Hindlimb muscle (tissue), 1 donor: ENCODE results near the gene APC2. TPM values are rescaled to one million over a fixed set of nuclear protein-coding genes. Genes with fewer than 3 reads are reported as not detected.
A peak's percentile ranks its signal among the peaks of the same experiment; 100 is the strongest.
"Not testable (repeated sequence)": the region's sequence is repeated elsewhere in the genome, so short reads cannot be mapped to it uniquely, and the experiment has no call there.

ENCODE experiments used
- DNase-seq: peaks from one replicate; pipeline ENCODE4 v3.0.0-alpha.2; 2013
- polyA plus RNA-seq: library from polyadenylated mRNA; unstranded; fragments of 120-200 nt; gene quantifications from one replicate; pipeline ENCODE4 v1.2.1, GENCODE V29; 2013; ENCODE audit not compliant: insufficient read length

Gene APC2
- polyA plus RNA-seq, 1 donor: 1.1 TPM

DNA sequence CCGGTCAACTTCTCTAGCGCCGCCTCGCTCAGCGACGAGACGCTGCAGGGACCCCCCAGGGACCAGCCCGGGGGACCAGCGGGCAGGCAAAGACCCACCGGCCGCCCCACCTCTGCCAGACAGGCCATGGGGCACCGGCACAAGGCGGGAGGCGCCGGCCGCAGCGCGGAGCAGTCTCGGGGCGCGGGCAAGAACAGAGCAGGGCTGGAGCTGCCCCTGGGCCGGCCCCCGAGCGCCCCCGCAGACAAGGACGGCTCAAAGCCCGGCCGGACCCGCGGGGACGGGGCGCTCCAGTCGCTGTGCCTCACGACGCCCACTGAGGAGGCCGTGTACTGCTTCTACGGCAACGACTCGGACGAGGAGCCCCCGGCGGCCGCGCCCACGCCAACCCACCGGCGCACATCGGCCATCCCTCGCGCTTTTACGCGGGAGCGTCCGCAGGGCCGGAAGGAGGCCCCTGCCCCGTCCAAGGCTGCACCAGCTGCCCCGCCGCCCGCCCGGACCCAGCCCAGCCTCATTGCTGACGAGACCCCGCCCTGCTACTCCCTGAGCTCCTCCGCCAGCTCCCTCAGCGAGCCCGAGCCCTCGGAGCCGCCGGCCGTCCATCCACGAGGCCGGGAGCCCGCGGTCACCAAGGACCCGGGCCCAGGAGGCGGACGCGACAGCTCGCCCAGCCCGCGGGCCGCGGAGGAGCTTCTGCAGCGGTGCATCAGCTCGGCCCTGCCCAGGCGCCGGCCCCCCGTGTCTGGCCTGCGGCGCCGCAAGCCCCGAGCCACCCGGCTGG lies 17.8 kb downstream of the APC2 start:
- no peak for DNase-seq

DNA sequence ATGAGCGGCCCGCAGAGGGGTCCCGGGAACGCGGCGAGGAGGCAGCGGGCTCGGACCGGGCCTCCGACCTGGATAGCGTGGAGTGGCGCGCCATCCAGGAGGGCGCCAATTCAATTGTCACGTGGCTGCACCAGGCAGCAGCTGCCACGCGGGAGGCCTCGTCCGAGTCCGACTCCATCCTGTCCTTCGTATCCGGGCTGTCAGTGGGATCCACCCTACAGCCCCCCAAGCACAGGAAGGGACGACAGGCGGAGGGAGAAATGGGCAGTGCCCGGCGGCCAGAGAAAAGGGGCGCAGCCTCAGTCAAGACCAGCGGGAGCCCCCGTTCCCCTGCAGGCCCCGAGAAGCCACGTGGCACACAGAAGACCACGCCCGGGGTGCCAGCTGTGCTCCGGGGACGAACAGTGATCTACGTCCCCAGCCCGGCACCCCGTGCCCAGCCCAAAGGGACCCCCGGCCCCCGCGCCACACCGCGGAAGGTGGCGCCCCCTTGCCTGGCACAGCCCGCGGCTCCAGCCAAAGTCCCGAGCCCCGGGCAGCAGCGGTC lies 18.4 kb downstream of the APC2 start:
- DNase-seq: no peak

DNA sequence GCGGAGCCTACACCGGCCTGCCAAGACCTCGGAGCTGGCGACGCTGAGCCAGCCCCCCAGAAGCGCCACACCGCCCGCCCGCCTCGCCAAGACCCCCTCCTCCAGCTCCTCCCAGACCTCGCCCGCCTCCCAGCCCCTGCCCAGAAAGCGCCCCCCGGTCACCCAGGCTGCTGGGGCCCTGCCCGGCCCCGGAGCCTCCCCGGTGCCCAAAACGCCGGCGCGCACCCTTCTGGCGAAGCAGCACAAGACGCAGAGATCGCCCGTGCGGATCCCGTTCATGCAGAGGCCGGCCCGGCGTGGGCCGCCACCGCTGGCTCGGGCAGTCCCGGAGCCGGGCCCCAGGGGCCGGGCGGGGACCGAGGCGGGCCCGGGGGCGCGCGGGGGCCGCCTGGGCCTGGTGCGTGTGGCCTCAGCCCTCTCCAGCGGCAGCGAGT lies 18.9 kb downstream of the APC2 start:
- DNase-seq: no peak

DNA sequence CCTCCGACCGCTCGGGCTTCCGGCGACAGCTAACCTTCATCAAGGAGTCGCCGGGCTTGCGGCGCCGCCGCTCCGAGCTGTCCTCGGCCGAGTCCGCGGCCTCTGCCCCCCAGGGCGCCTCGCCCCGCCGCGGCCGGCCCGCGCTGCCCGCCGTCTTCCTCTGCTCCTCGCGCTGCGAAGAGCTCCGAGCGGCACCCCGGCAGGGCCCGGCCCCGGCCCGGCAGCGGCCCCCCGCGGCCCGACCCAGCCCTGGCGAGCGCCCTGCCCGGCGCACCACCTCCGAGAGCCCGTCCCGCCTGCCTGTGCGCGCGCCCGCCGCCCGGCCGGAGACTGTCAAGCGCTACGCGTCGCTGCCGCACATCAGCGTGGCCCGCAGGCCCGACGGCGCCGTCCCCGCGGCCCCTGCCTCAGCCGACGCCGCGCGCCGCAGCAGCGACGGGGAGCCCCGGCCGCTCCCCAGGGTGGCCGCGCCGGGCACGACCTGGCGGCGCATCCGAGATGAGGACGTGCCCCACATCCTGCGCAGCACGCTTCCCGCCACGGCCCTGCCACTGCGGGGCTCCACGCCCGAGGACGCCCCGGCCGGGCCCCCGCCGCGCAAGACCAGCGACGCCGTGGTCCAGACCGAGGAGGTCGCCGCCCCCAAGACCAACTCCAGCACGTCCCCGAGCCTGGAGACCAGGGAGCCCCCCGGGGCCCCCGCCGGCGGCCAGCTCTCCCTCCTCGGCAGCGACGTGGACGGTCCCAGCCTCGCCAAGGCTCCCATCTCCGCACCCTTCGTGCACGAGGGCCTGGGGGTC lies 19.5 kb downstream of the APC2 start:
- DNase-seq: no peak

DNA sequence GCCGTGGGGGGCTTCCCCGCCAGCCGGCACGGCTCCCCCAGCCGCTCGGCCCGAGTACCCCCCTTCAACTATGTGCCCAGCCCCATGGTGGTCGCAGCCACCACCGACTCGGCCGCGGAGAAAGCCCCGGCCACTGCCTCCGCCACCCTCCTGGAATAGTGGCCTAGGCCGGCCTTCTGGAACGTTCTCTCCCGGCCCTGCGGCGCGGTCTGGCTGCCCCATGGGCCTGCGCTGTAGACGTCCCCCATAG lies 20.1 kb downstream of the APC2 start:
- DNase-seq: no peak

DNA sequence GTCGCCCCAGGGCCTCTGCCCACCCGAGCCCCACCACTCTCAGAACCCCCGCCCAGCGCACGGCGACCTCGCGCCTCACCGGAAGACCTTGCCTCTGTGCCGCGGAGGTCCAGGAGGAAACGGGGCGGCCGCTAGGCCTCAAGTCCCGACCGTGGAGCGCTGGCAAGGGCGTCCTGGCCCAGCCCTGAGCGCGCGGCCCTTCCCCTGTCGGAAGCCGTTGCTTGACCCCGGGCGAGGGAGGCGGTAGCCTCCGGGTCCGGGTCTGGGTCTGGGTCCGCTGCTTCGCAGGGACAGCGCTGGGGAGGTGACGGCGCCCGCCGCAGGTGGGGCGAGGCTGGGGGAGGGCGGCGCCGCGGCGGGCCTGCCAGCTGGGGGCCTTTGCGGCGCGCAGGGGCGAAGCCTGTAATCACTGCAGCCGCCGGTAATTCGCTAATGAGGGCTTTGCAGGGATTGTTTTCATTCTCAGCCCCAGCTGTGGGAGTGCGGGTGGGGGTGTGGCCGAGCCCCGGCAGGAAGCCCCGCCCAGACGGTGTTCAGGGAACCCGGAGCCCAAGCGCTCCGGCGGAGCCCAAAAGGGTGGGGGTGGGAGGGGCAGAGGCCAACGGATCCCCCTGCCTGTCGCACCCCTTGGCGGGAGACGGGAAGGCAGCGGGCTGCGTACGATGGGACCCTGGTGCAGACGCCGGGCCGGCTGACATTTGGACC lies 20.5 kb downstream of the APC2 start:
- no peak for DNase-seq

DNA sequence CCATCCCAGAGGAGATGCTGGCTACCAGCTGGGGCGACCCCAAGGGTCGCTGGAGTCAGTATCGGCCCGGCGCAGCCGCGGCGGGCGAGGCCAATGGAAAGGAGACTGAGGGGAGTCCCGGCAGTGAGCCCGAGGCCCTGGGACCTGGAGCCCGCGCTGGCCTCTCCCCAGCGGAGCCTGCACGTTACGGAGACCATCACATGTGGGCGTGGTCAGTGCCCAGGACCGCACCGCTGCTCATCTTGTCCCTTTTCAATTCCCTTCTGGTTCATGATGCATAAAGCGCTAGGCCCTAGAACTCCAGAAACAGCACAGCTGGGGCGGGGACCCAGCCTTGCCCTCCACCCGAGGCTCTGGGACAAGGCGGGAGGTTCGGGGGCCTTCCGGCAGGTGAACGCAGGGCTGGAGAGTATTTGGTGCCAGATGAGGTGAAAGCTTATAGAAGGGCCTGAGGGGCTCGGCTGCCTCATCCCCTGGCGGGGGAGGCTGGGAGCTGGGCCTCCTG lies 21.1 kb downstream of the APC2 start:
- DNase-seq: no peak

DNA sequence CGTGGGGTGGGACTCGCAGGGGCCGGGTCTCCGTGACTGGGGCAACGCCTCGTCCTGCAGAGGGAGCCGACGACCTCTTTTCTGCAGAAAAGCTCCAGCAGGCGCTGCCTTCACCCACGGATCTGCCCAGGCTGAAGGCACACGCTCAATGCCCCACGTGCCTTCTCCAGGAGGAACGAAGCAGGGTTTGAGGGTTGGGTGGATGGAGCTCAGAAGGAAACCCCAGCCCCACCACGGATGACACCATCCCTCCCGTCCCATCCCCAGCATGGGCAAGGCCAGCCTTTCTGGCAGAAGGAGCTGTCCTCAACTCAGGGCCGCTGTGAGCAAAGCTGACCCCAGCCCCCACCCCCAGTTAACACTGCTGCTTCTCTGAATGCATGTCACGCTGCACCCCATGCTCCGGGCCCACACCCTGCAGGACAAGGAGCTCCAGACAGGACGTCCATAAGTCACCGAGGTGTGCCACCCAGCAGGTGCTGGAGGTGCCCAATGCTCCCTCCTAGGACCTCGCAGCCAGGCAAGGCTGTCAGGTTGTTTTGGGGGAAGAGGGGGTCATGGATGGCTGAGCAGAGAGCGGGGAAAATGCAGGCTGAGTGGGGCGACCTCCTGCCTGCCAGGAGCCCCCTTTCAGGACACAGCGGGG lies 21.7 kb downstream of the APC2 start:
- no peak for DNase-seq

DNA sequence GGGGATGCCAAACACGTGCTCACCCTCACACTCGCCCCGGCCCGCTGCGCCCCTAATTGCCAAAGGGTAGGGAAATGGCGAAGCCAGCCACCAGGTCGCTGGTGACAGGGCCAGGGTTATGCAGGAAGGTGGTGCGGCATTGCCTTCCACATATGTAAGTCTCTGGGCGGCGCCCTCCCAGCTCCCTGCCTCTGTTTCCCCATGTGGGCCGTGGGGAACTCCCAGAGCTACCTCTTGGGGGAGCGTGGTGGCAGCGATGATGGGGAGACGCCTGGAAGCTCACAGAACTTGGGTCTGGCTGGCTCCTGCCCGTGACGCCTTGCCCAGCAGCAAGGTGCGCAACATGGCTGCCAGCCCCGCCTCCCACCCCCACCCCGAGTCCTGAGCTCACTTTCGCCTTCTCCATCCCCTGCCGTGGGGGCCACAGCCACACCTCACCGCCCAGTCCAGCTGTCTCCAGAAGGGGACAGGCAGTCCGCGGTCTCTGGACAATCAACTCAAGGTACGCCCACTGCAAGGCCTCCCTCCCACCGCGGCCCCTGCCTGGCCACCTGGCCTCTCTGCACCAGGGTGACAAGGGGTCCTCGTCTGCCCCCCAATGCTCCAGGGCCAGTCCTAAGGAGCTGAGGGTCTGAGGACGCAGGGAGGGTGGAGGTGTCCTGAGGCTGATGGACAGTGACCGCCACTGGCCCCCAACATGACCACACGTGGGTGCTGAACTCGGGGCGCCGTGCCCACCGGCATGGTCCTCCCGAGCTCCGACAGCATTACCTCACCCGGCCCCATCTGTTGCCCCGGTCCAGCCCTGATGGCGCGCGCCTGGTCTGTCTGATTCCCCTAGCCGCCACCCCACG lies 22.5 kb downstream of the APC2 start:
- DNase-seq: no peak

DNA sequence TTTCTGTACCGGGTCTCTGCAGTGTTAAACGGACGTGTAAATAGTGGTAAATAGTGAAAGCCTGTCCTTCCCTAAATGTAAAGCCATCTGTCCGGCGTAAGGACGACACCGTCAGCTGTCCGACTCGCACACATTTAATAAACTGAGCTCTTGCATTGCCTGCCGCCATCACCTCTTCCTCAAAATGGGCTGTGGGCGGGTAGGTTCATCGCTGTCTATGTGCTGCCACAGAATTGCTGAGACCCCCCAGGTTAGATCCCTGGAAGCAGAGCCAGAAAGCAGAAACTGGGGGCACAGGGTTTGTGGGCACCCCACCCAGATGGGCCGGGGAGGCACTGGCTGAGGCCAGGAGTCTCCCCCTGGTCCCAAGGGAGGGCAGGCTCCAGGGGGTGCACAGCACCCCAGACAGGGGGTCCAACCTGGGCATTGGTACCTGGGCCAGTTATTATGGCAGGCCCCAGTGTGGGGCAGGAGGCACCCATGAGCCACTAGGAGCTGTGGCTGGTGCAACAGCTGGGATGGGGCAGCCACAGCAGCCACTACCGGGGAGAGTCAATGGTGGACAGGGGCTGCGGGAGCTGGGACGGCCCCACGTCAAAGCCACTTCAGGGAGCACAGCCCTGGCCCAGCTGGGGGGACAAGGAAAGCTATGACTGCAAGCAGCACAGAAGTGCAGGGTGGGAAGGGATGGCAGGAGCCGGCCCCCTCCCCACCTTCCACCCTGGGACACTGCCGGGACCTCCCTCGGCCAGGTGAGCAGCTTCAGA lies 23.3 kb downstream of the APC2 start:
- DNase-seq: no peak

DNA sequence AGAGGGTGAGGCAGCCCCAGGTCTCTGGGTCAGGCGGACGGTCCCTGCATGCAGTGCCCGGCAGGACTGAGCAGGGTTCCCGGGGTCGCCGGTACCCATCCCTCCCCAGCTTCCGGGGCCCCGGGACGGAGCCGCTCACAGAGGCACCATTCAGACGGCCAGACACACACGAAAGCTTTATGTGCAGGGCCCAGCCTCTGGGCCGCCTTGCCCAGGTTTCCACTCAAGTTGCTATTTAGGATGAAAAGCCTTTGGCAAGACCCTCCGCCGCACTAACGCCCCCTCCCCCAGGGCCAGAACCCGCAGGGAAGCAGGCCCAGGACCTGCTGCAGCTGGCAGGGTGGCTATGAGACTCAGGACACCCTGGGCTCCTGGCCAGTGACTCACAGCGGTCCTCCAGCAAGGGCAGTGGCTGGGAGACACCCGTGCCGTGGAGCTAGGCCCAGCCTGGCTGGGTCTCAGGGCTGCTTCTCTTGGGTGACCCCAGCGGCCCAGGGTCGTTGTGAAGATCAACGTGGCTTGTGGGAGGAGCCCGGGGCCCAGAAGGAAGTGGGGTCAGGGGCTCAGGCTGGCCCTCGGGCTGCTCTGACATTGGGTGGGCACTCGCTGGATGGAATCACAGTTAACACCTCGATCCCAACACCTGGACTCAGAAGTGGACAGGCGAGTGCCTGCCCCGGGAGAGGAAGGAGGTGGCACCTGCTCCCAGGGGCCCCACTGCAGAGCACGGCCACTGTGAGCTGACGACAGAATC lies 24.3 kb downstream of the APC2 start:
- DNase-seq: no peak

DNA sequence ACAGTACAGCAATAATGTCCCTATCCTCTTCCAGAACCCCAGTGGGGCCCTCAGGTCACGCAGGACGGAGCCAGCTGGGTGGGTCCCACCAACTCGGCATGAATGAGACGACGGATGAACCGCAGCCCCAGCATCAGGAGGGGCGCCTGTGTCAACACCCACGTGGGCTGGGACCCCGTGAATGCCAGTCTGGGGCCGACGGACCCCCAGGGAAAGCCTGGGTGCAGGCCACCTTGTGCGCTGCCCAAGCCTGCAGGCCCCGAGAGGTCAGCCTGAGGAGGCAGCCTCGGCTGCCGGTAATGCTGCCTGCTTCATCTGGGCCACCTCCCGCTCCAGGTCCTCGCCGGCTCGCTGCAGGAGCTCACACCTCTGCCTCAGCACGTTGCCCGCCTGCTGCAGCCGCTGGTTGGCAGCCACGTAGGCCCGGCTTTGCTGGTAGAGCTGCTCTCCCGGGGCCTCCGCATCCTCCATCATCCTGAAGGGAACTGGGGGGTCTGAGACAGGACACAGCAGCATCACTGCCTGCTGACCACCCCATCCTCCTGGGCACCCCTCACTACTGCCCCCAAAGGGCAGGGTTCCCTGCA lies 24.9 kb downstream of the APC2 start:
- DNase-seq: no peak

DNA sequence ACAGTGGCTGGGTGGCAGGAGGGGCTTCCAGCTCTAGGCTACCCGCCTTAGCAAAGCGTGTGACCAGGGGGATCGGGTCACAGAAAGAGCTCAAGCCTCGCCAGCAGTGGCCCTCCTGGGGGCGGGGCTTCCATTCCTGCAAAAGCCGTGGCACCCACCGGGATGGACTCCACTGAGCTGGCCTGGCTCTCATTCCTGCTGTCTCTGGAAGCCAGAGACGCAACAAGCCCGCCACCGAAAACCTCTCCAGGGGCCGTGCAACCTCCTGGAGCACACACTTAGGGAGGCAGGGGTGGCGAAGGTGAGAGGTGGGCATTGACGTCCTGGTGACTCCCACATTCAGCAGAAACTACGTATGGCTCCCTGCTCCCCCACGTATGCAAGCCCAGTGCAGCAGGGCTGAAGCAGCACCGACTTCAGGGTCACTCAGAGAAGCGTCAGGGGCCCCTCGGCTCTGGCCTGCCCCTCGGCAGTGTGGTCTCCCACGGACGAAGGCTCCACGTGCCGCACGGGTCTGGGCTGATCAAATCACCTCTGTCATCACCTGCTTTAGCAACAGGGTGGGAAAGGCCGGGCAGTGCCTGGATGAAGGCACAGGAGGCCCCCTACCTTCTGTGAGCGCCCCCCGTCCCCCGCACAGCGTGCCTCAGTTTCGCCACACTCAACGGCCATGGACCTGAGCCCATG lies 26.0 kb downstream of the APC2 start:
- DNase-seq: no peak

DNA sequence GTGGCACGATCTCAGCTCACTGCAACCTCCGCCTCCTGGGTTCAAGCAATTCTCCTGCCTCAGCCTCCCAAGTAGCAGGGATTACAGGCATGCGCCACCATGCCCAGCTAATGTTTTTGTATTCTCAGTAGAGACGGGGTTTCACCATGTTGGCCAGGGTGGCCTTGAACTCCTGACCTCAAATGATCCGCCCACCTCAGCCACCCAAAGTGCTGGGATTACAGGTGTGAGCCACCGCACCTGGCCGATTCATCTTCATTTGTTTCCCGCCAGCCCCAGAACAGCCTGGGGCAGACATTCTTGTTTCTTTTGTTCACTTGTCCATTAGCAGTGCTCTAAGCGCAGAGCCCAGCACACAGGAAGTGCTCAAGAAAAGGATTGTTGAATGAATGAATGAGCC lies 27.1 kb downstream of the APC2 start:
- DNase-seq: not testable (repeated sequence)

DNA sequence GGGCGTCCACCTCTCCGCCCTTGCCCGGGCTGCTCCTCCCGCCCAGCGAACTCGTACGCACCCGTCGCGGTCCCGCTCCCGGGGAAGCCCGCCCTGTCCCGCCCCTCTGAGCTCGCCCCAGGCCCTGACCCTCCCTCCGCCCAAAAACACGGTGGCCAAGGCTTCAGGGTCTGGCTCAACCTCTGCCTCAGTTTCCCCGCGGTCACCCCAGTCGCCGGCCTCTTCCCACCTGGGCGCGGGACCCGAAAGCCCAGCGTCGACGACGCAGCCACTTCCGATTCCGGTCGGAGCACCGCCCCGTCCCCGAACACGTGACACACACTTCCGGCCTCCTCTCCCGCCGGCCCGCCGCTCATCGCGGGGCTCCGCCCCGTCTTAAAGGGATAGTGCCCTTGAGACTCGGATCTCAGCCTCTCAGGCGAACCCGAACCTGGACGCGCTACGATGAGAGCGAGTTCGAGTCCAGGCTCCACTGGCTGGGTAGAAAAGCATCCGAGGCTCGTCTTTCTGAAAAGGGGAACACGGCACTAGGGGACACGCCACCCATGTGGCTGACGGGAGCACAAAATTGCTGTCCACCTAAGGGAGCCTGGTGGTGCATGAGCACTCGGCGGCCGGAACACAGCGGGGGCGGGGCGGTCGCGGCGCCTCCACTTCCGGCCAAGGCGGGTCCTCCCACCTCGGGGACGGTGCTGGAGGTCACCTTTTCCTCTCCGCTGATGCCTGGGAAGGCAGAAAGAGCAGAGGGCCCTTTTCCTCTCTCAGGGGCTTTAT lies 29.2 kb downstream of the APC2 start, which contains the start of gene C19orf25:
Gene C19orf25 (minus strand): TSS at position 282 of the 774 bp plus-strand sequence. CDS start 312 bp downstream, outside the sequence.
- peak; percentile 95 for DNase-seq

DNA sequence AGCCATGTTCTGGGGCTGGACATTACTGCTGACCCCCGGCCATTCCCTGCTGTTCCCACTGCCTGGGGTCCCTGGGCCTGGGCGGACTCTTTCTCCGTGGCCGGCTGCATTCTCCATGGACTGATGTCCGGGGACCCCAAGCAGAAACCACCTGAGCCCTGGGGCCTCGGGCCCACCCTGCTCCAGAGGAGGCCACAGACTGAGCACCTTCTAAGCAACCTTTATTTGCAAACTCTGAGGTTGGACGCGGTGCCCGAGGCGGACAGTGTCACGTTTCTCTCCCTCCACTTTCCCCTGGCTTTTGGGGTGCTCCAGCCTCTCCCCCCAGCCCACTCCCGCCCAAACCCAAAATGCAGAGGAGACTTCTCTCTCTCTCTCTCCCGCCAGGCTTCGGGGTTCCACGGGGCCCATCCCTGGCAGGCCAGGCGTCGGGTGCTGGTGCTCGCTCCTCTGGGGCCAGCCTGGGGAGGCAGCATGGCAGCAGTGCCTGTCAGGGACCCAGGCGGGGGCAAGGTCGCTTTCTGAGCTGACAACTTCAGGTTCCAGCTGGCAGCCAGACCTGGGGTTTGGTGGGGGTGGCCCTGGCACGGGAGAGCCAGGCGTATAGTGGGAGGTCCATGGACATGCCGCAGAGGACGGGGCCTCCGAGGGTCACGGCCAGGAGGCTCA lies 31.4 kb downstream of the APC2 start:
- no peak for DNase-seq

DNA sequence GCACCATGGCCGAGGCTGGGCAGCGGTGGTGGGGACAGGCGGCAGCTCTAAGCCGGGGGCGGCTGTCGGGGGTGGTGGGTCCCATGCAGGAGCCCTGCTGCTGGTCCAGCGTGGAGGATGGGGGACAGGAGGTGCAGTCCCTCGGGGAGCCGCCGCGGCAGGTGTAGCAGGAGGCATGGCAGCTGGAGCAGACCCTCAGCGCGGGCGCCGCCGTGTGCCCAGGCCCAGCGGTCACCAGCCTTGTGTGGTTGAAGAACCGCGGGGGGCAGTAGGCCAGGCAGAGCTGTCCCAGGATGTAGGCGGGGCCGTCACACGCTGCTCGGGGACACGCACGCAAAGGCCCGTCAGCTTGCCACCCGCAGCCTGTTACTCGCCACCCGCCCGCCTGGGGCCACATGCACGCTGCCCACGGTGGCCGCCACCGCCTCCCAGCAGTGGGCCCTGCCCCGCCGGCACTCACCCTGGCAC lies 32.0 kb downstream of the APC2 start:
- no peak for DNase-seq
